OCI-LY3 (cell line): ENCODE measurements around the gene MED15.
"Not testable (repeated sequence)": the region's sequence is repeated elsewhere in the genome, so short reads cannot be mapped to it uniquely, and the experiment has no call there.

Source experiments
- H2AFZ ChIP-seq: fragments of 200-600, 300-600 bp; shearing (Covaris generic); 2 replicates; pipeline ENCODE4 v1.6.0; 2014; ENCODE audit warnings: antibody characterized with exemption, low read depth, low read length
- H3K27ac ChIP-seq: fragments of 200-600, 300-600 bp; sonication (generic); 2 replicates; pipeline ENCODE4 v1.5.1; 2014; ENCODE audit warnings: mild to moderate bottlenecking, low read length, moderate library complexity, mixed read lengths
- H3K27me3 ChIP-seq: fragments of 200-600, 300-600 bp; sonication (generic); 2 replicates; pipeline ENCODE4 v1.6.1; 2014; ENCODE audit warnings: low read depth, low read length, mixed read lengths
- H3K36me3 ChIP-seq: fragments of 200-600, 300-600 bp; sonication (generic); replicated peaks from 2 replicates; pipeline ENCODE3; 2014; ENCODE audit warnings: low read depth, low read length, mixed read lengths
- H3K4me1 ChIP-seq: fragments of 300-600, 200-600 bp; sonication (generic); 2 replicates; pipeline ENCODE4 v1.6.1; 2014; ENCODE audit warnings: low read length, mixed read lengths
- H3K4me2 ChIP-seq: fragments of 200-600, 300-600 bp; sonication (generic); 2 replicates; pipeline ENCODE4 v1.6.1; 2014; ENCODE audit warnings: low read length, mixed read lengths
- H3K4me3 ChIP-seq: fragments of 300-600, 200-600 bp; sonication (generic); 2 replicates; pipeline ENCODE4 v1.5.1; 2014; ENCODE audit warnings: antibody characterized with exemption, mild to moderate bottlenecking, low read length, moderate library complexity
- H3K79me2 ChIP-seq: fragments of 300-600, 200-600 bp; shearing (Covaris generic); 2 replicates; pipeline ENCODE4 v1.6.1; 2014; ENCODE audit warnings: mild to moderate bottlenecking, low read length, mixed read lengths
- H3K9ac ChIP-seq: fragments of 300-600, 200-600 bp; shearing (Covaris generic); 2 replicates; pipeline ENCODE4 v1.6.0; 2014; ENCODE audit warnings: mild to moderate bottlenecking, low read length, moderate library complexity
- H3K9me3 ChIP-seq: fragments of 200-600, 300-600 bp; shearing (Covaris generic); 2 replicates; pipeline ENCODE4 v1.6.1; 2014; ENCODE audit warnings: low read length, mixed read lengths; ENCODE audit not compliant: insufficient read depth
- H4K20me1 ChIP-seq: fragments of 200-600, 300-600 bp; sonication (generic); 2 replicates; pipeline ENCODE4 v1.6.1; 2016; ENCODE audit warnings: low read length, mixed read lengths; ENCODE audit not compliant: insufficient read depth
- CTCF ChIP-seq: fragments of 200-600, 300-600 bp; sonication (generic); IDR thresholded peaks from 2 replicates; pipeline ENCODE4 v1.5.1; 2014; ENCODE audit warnings: antibody characterized with exemption, low read length, low read depth
- EZH2phosphoT487 ChIP-seq: fragments of 200-600 bp; shearing (Covaris generic); IDR thresholded peaks from 2 replicates; pipeline ENCODE4 v1.6.1; 2018; ENCODE audit warnings: antibody characterized with exemption, mixed run types, low read depth

Gene MED15

GRCh38 chr22:20537325-20537756 is 29.9 kb downstream of the MED15 start:
- H3K79me2 ChIP-seq = peaks cover 48% of the 10 kb centered on the region
- H3K27ac ChIP-seq = no peak overlapping the region
- no peak overlapping the region for H3K9ac ChIP-seq
- peaks cover 40% of the 10 kb centered on the region for H3K36me3 ChIP-seq
- no peaks in the 10 kb centered on the region for H3K9me3 ChIP-seq
- no peak for TF ChIP-seq CTCF
- TF ChIP-seq EZH2phosphoT487 = no peak
- H3K4me3 ChIP-seq = no peak overlapping the region
- H3K4me2 ChIP-seq = no peak overlapping the region
- no peak overlapping the region for H2AFZ ChIP-seq
- no peaks in the 10 kb centered on the region for H3K4me1 ChIP-seq
- H3K27me3 ChIP-seq = no peaks in the 10 kb centered on the region
- peaks cover 45% of the 10 kb centered on the region for H4K20me1 ChIP-seq

- H3K9me3 ChIP-seq = no peaks in the 10 kb centered on the region
- H3K4me1 ChIP-seq = no peaks in the 10 kb centered on the region
- peaks cover 42% of the 10 kb centered on the region for H3K36me3 ChIP-seq
- no peak overlapping the region for H3K9ac ChIP-seq
- H4K20me1 ChIP-seq = peaks cover 41% of the 10 kb centered on the region
- no peak overlapping the region for H3K4me2 ChIP-seq
- H3K79me2 ChIP-seq = peaks cover 41% of the 10 kb centered on the region
- H3K27me3 ChIP-seq = no peaks in the 10 kb centered on the region
- H3K4me3 ChIP-seq = no peak overlapping the region
- TF ChIP-seq EZH2phosphoT487 = no peak
- TF ChIP-seq CTCF = no peak
- H3K27ac ChIP-seq = no peak overlapping the region
- no peak overlapping the region for H2AFZ ChIP-seq
These were observed 30.6 kb downstream of the MED15 start for GRCh38 chr22:20537983-20538382.

- H3K9ac ChIP-seq, H3K4me2 ChIP-seq: not testable (repeated sequence)
These were observed 31.5 kb downstream of the MED15 start for GRCh38 chr22:20538875-20539274.

GRCh38 chr22:20542055-20542454 is 34.6 kb downstream of the MED15 start:
- Histone ChIP-seq H3K9me3 (no peaks in the 10 kb centered on the region), H3K36me3 (peaks cover 52% of the 10 kb centered on the region), H3K9ac (no peak overlapping the region), H3K4me2 (no peak overlapping the region), H4K20me1 (peaks cover 9% of the 10 kb centered on the region), H3K27me3 (no peaks in the 10 kb centered on the region), H3K79me2 (peaks cover 15% of the 10 kb centered on the region), H2AFZ (no peak overlapping the region), H3K4me1 (no peaks in the 10 kb centered on the region), H3K27ac (no peak overlapping the region), H3K4me3 (no peak overlapping the region)
- TF ChIP-seq EZH2phosphoT487 (no peak), CTCF (no peak)

More at GRCh38 chr22:20538875-20539274, 31.5 kb downstream of the MED15 start:
- peaks cover 42% of the 10 kb centered on the region for H3K36me3 ChIP-seq
- peaks cover 33% of the 10 kb centered on the region for H3K79me2 ChIP-seq
- not testable (repeated sequence) for H2AFZ ChIP-seq, H3K27ac ChIP-seq, H3K4me3 ChIP-seq, H3K9me3 ChIP-seq, H3K27me3 ChIP-seq, H3K4me1 ChIP-seq
- H4K20me1 ChIP-seq = peaks cover 32% of the 10 kb centered on the region

GRCh38 chr22:20542736-20543135 is 35.3 kb downstream of the MED15 start:
- peaks cover 45% of the 10 kb centered on the region for H3K36me3 ChIP-seq
- no peaks in the 10 kb centered on the region for H3K4me1 ChIP-seq
- peaks cover 8% of the 10 kb centered on the region for H3K79me2 ChIP-seq
- no peak overlapping the region for H3K4me3 ChIP-seq
- no peak overlapping the region for H3K27ac ChIP-seq
- TF ChIP-seq CTCF = no peak
- TF ChIP-seq EZH2phosphoT487 = no peak
- H2AFZ ChIP-seq = no peak overlapping the region
- peaks cover 3% of the 10 kb centered on the region; the same call in 1 of the 2 replicates for H4K20me1 ChIP-seq
- no peak overlapping the region for H3K4me2 ChIP-seq
- H3K9ac ChIP-seq = no peak overlapping the region
- no peaks in the 10 kb centered on the region for H3K27me3 ChIP-seq
- no peaks in the 10 kb centered on the region for H3K9me3 ChIP-seq

- not testable (repeated sequence) for H3K9ac ChIP-seq, H3K27ac ChIP-seq, H3K4me2 ChIP-seq, H3K27me3 ChIP-seq, H2AFZ ChIP-seq, H4K20me1 ChIP-seq, H3K9me3 ChIP-seq, H3K4me3 ChIP-seq
- peaks cover 29% of the 10 kb centered on the region for H3K79me2 ChIP-seq
- H3K4me1 ChIP-seq = peaks cover 16% of the 10 kb centered on the region
- peaks cover 26% of the 10 kb centered on the region for H3K36me3 ChIP-seq
These were observed 37.9 kb downstream of the MED15 start for GRCh38 chr22:20545318-20545634.
